ENCODE results near the gene CLMN. TPM values are rescaled to one million over a fixed set of nuclear protein-coding genes. Genes with fewer than 3 reads are reported as not detected.

Gene CLMN
- total and polyA plus RNA-seq, 2 of the 8 experiments (the other 6 are each of a cell fraction or from before 2014, with no cell fraction given) = 1.6 to 8.2 TPM

DNA sequence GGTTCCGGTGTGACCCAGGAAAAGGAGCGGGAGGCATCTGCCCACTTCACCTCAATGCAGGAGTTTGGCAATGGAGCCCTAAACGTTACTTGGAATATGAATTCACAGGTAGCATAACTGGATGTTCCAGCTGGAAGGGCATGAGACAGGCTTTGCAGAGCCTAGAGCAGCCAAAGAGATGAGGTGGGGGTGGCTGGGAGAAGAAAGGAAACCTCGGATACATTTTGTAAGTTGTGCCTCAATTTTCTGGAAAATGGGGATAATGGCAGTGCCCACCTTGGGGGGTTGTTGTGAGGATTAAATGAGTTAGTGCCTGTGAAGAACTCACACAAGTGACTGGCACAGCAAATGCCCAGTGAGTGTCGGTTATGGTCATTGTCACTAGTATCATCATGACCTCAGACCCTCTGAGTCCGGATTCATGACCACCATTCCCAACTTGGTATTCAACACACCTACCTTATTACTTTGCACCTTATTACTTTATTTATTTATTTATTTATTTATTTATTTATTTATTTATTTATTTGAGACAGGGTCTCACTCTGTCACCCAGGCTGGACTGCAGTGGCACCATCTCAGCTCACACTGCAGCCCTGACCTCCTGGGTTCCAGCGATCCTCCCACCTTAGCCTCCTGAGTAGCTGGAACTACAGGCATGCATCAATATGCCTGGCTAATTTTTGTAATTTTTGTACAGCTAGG lies 56.0 kb downstream of the CLMN start (continued):
- TF ChIP-seq, protein P1, sequence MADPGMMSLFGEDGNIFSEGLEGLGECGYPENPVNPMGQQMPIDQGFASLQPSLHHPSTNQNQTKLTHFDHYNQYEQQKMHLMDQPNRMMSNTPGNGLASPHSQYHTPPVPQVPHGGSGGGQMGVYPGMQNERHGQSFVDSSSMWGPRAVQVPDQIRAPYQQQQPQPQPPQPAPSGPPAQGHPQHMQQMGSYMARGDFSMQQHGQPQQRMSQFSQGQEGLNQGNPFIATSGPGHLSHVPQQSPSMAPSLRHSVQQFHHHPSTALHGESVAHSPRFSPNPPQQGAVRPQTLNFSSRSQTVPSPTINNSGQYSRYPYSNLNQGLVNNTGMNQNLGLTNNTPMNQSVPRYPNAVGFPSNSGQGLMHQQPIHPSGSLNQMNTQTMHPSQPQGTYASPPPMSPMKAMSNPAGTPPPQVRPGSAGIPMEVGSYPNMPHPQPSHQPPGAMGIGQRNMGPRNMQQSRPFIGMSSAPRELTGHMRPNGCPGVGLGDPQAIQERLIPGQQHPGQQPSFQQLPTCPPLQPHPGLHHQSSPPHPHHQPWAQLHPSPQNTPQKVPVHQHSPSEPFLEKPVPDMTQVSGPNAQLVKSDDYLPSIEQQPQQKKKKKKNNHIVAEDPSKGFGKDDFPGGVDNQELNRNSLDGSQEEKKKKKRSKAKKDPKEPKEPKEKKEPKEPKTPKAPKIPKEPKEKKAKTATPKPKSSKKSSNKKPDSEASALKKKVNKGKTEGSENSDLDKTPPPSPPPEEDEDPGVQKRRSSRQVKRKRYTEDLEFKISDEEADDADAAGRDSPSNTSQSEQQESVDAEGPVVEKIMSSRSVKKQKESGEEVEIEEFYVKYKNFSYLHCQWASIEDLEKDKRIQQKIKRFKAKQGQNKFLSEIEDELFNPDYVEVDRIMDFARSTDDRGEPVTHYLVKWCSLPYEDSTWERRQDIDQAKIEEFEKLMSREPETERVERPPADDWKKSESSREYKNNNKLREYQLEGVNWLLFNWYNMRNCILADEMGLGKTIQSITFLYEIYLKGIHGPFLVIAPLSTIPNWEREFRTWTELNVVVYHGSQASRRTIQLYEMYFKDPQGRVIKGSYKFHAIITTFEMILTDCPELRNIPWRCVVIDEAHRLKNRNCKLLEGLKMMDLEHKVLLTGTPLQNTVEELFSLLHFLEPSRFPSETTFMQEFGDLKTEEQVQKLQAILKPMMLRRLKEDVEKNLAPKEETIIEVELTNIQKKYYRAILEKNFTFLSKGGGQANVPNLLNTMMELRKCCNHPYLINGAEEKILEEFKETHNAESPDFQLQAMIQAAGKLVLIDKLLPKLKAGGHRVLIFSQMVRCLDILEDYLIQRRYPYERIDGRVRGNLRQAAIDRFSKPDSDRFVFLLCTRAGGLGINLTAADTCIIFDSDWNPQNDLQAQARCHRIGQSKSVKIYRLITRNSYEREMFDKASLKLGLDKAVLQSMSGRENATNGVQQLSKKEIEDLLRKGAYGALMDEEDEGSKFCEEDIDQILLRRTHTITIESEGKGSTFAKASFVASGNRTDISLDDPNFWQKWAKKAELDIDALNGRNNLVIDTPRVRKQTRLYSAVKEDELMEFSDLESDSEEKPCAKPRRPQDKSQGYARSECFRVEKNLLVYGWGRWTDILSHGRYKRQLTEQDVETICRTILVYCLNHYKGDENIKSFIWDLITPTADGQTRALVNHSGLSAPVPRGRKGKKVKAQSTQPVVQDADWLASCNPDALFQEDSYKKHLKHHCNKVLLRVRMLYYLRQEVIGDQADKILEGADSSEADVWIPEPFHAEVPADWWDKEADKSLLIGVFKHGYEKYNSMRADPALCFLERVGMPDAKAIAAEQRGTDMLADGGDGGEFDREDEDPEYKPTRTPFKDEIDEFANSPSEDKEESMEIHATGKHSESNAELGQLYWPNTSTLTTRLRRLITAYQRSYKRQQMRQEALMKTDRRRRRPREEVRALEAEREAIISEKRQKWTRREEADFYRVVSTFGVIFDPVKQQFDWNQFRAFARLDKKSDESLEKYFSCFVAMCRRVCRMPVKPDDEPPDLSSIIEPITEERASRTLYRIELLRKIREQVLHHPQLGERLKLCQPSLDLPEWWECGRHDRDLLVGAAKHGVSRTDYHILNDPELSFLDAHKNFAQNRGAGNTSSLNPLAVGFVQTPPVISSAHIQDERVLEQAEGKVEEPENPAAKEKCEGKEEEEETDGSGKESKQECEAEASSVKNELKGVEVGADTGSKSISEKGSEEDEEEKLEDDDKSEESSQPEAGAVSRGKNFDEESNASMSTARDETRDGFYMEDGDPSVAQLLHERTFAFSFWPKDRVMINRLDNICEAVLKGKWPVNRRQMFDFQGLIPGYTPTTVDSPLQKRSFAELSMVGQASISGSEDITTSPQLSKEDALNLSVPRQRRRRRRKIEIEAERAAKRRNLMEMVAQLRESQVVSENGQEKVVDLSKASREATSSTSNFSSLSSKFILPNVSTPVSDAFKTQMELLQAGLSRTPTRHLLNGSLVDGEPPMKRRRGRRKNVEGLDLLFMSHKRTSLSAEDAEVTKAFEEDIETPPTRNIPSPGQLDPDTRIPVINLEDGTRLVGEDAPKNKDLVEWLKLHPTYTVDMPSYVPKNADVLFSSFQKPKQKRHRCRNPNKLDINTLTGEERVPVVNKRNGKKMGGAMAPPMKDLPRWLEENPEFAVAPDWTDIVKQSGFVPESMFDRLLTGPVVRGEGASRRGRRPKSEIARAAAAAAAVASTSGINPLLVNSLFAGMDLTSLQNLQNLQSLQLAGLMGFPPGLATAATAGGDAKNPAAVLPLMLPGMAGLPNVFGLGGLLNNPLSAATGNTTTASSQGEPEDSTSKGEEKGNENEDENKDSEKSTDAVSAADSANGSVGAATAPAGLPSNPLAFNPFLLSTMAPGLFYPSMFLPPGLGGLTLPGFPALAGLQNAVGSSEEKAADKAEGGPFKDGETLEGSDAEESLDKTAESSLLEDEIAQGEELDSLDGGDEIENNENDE (IDR thresholded peaks at IDR 0.05; ENCODE audit: insufficient replicate concordance, low read length) = no peak
- TF ChIP-seq PHF8 (conservative IDR thresholded peaks at IDR 0.05; ENCODE audit: low read depth, low read length) (no peak), TCF12 (IDR thresholded peaks at IDR 0.05; ENCODE audit: low read depth, low read length) (no peak), KDM1A (IDR thresholded peaks at IDR 0.05; ENCODE audit: borderline replicate concordance, low read length) (no peak), CEBPB (IDR thresholded peaks at IDR 0.05; ENCODE audit: low read depth, low read length) (no peak), CREB1 (IDR thresholded peaks at IDR 0.05) (no peak), BCL11A (IDR thresholded peaks at IDR 0.05; ENCODE audit: low read depth in 2 of 2, low read length in 2 of 2) (no peak), POU5F1 (IDR thresholded peaks at IDR 0.05; ENCODE audit: low read depth, low read length) (no peak), POLR2AphosphoS5 (IDR thresholded peaks at IDR 0.05; ENCODE audit: low read depth, low read length) (no peak)
- TF ChIP-seq, protein P2, sequence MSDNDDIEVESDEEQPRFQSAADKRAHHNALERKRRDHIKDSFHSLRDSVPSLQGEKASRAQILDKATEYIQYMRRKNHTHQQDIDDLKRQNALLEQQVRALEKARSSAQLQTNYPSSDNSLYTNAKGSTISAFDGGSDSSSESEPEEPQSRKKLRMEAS (IDR thresholded peaks at IDR 0.05) = no peak

Data from H1 (cell line).